Dermis blood vessel endothelial cell (primary cell): ENCODE data around the gene DDX10. TPM values are rescaled to one million over a fixed set of nuclear protein-coding genes. Genes with fewer than 3 reads are reported as not detected.
A peak's percentile ranks its signal among the peaks of the same experiment; 100 is the strongest.
"Not testable (repeated sequence)": the region's sequence is repeated elsewhere in the genome, so short reads cannot be mapped to it uniquely, and the experiment has no call there.

Experiments used
- DNase-seq: peaks from one replicate; pipeline ENCODE4 v3.0.0; 2010
- total RNA-seq: library from RNA; depleted of rRNA; stranded (reverse); fragments of >200 nt; gene quantifications from 2 replicates; pipeline ENCODE4 v1.2.3, GENCODE V29; 2014

Gene DDX10
- total RNA-seq, 1 donor from 2014 or later: 36.9 TPM

DNA sequence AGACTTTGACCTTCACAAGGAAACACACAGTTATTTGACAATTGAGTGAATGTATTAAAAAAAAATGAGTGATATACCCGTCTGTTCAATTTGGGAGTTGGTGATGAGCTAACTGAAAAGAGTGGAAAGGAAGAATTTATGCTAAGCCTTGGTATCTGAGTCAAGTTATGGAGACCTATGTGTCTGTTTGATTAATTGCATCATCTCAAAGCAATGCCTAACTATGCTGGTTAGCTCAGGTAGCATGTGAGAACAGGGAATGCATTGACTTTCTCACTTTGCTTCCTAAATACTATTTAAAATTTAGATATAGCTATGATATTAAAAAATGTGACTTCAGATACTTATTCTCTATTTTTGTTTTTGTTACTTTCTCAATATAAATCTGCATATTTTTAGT is 110.5 kb downstream of the DDX10 start:
- DNase-seq: no peak

GRCh38 chr11:108779147-108779546 is 114.3 kb downstream of the DDX10 start:
- DNase-seq: not testable (repeated sequence)

DNA sequence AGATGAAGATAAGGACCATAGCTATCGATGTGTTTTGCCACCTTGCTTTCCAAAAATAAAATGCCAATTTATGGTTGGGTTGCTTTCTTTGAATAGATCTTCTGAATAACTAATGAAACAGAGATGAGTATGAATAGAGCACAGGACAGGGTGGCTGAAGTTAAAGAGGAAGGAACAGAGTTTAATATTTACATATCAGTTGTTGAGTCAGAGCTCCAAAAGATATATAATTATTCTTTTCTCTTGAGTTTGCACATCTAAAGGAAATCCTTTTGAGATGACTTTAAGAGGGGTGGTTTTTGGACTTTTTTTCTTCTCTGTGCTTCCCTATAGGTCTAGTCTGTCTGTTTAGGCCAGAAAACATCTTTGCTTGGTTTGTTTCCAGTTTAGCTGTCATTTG is 115.2 kb downstream of the DDX10 start:
- DNase-seq: no peak

DNA sequence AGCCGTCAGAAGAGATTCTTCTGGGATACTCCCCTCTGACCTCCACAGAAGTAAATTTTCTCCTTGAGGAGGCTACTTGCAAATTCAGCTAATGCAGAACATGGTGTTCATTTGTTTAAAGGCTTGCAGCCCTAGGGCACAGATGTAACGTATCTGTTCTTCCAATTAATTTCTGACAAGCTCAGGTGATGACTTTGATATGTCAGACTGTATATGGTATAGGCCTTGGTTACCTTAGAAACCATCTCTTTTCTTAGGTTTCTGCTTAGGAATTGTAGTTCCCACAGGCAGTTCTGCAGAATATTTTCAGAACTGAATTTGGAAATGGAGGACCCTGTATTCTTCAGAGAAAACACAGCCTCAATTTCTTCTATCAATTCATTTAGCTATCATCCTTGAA is 117.1 kb downstream of the DDX10 start:
- no peak for DNase-seq

- DNase-seq: no peak
Observed at GRCh38 chr11:108786281-108786990, 121.6 kb downstream of the DDX10 start.

DNA sequence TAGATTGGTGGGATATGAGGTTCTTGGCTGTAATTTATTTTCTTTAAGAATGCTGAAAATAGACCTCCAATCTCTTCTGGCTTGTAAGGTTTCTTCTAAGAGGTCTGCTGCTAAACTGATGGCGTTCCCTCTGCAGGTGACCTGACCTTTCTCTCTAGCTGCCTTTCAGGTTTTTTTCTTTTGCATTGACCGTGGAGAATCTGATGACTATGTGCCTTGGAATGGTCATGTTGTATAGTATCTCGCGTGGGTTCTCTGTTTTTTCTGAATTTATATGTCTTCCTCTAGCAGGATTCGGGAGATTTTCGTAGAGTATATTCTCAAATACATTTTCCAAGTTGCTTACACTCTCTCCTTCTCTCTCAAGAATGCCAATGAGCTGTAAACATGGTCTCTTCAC is 122.2 kb downstream of the DDX10 start:
- DNase-seq: no peak

DNA sequence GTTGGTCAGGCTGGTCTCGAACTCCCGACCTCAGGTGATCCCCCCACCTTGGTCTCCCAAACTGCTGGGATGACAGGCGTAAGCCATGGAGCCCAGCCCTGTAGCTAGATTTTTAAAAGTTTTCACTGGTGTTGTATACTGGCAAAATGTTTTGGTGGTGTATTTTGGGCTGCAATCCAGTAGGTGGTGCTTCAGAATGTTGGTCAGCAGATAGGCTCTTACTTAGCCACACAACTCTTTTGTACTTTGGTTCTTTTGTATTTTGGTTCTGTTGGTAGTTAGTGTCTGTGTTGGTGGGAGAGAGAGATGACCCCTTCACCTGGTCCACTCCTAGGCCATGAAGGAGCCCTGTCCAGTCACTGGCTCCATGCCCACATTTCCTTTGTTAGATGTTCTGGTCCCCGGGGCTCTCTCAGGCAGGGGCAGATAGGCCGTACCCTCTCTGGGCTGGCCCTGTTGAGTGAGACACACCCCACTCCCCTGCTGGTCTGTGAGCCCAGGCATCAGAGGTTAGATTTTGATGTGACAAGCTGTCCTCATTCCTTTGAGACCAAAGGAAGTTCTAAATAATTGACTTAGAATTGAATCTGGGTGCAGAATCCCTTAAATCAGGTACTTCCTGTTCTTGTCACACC is 123.8 kb downstream of the DDX10 start:
- peak; percentile 72 for DNase-seq

DNA sequence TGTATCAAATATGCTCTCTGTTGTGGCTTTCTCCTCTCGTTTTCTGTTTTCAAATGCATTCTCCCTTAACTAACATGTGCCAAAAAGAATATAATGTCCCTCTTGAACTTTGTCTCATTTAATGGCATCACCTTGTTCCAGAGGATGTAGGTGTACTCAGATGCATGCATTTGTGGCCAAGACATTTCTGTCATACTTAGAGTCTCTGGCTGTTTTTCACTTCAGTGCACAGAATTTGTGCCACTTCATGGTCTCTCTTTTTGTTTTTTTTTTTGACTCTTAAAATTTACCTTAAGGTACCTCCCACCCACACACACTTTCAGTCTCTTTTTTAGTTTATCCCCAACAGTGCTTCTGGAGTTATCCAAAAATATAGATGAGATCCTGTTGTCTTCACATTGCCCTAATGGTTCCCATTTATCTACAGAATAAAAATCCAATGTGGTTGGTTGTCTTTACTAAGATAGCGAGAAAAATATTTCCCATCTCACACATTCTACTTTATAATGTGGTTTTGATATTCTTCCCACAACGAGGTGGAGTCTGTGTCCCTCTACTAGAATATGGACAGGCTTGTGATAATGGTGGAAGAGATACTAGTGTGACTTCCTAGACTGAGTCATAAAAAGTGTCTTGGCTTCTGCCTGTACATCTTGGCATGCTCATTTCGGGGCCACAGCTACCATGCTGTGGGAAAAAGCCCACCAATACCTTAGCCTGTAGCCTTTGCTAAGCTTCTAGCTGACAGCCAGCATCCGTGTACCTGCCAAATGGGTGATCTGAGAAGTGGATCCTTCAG is 125.8 kb downstream of the DDX10 start:
- no peak for DNase-seq

DNA sequence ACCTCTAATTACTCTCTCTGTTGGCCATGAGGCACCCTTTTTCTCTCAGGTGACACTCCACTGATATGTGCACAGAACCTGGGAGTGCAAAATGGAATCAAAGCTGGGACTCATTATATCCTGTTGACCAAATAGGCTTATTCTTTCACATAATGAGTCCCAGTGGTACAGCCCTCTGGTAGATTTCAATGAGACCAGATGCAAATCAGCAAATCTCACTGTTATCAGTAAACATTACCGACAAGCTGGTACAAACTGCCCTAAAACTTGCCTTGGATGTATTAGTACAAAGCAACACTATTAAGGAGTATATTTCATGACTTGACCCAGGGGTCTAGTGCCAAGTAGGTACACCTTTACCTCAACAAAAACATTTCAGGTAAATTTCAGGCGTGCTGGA is 128.3 kb downstream of the DDX10 start:
- no peak for DNase-seq

GRCh38 chr11:108793611-108794010 is 128.7 kb downstream of the DDX10 start:
- no peak for DNase-seq

GRCh38 chr11:108796551-108796950 is 131.7 kb downstream of the DDX10 start:
- DNase-seq: no peak

DNA sequence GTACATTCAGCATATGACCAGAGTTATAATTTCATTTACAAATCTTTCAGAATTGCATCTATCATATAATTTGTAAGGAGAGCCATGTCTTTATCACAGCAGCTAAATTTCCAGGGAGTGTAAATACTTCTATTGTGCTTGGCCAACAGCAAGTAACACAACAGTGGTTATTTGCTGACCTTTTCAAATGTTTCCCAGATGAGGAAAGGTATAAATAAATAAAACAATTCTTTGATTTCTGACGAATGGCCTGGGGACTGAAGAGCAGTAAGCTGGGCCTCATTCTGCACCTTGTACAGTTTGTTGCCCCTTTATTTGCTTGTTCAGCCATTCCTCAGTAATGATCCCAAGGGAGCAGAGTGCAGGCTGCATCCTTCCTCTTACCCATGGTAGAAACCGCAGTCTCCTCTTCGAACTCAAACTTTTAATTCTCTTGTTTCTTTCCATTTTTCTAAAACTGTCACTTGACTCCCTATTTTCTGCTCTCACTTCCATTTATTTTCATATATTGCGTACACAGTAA is 132.8 kb downstream of the DDX10 start:
- DNase-seq: no peak

- no peak for DNase-seq
Observed at GRCh38 chr11:108802492-108802891, 137.6 kb downstream of the DDX10 start.

- DNase-seq: no peak
Observed at GRCh38 chr11:108803776-108804175, 138.9 kb downstream of the DDX10 start.

DNA sequence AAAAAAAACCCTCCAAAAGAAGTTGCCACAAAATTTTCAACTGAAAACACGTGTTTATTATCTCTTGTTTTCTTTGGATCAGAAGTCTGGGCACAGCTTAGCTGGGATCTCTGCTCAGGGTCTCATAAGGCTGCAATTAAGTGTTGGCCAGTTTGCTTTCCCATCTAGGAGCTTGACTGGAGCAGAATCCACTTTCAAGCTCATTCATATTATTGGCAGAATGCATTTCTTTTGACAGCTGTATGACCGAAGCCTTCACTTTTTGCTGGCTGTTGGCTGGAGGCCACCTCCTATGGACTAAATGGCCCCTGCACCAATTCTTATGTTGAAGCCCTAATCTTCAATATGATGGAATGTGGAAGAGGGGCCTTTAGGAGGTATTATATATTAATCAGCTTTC is 139.6 kb downstream of the DDX10 start:
- DNase-seq: no peak

DNA sequence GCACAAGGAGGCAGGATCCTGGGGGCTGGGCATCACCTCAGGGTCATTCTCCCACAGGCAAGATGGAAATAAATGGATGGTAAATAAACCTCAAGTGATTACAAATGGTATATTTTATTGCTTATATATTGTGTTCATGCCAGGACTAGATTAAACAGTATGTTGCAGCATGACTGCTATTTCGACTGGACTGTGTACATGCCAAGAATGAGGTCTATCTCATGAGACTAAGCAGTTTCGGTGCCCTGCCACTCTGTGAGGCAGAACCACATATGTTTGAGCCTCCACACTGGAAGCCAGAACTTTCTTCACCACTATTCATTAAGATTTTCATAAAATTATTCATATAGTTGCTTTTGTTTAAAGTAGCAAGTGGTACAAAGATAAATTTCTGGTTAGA is 140.2 kb downstream of the DDX10 start:
- DNase-seq: no peak

DNA sequence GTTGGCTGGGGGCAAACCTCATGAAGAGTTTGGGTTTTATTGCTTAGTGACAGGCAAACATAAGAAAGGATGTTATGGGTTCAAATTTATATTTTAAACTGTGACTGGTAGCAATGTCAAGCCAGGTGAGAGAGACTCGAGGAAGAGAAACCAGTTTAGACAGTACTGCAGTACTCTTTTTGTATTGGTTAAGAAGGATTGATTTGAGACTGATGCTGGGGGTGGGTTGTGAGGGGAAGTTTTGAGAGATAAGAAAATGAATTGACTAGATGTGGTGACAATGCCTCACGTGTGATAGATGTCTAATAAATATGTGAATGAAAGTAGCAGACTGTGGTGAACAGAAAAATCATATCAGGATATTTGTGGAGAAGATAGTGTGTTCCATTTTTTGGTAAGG is 142.4 kb downstream of the DDX10 start:
- no peak for DNase-seq

- DNase-seq: no peak
Observed at GRCh38 chr11:108813086-108813485, 148.2 kb downstream of the DDX10 start.

- DNase-seq: no peak
Observed at GRCh38 chr11:108817976-108818375, 153.1 kb downstream of the DDX10 start.

DNA sequence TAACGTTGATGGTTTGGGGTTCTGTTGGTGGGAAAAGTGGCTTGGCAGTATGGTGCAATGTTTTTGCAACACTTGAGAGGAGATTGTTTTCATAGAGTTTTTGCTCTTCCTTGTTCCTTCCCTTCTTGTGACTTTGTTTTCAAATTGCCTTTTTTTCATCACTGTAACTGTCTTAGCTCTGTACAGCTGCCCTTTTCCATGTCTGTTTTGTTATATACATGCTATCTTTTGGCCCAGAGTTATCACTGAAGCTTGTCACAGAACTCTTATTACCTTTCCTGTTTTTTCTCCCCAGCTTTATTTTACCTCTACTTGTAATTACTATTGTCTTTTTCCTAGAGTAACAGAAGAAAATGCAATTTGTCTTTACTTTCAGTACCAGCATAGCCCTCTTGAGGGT is 154.1 kb downstream of the DDX10 start:
- no peak for DNase-seq

GRCh38 chr11:108819957-108820356 is 155.1 kb downstream of the DDX10 start:
- no peak for DNase-seq

DNA sequence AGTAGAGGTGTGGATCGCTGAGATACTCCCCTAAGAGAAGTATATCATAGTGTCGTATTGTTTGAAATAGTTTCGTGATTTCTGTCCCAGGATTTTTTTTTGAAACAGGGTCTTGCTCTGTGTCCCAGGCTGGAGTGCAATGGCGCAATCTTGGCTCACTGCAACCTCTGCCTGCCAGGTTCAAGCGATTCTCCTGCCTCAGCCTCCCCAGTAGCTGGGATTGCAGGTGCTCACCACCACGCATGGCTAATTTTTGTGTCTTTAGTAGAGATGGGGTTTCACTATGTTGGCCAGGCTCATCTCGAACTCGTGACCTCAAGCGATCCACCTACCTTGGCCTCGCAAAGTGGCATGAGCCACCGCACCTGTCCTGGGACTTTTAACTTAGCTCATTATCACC is 159.1 kb downstream of the DDX10 start:
- DNase-seq: not testable (repeated sequence)

GRCh38 chr11:108824545-108824944 is 159.7 kb downstream of the DDX10 start:
- peak; percentile 57 for DNase-seq

DNA sequence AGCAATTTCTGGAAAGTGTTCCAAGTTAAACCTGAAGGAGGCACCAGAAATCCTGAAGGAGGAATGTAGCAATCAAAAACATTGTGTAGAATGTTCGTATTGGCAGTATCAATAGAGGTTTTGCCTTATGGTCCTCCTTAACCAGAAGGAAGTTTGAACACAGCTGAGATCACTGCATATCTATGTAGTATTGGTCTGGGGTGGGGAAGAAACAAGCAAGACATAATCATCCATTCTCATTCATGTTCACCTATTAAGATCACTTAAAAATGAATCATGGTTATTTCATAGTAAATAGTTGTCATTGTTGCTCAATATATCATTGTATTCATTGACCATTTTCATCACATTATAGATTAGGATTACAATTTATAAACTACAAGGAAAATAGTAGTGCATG is 160.5 kb downstream of the DDX10 start:
- DNase-seq: peak; percentile 8
